ENCODE results near the gene VPS4A.

- TF ChIP-seq, protein P1, sequence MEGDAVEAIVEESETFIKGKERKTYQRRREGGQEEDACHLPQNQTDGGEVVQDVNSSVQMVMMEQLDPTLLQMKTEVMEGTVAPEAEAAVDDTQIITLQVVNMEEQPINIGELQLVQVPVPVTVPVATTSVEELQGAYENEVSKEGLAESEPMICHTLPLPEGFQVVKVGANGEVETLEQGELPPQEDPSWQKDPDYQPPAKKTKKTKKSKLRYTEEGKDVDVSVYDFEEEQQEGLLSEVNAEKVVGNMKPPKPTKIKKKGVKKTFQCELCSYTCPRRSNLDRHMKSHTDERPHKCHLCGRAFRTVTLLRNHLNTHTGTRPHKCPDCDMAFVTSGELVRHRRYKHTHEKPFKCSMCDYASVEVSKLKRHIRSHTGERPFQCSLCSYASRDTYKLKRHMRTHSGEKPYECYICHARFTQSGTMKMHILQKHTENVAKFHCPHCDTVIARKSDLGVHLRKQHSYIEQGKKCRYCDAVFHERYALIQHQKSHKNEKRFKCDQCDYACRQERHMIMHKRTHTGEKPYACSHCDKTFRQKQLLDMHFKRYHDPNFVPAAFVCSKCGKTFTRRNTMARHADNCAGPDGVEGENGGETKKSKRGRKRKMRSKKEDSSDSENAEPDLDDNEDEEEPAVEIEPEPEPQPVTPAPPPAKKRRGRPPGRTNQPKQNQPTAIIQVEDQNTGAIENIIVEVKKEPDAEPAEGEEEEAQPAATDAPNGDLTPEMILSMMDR (IDR thresholded peaks at IDR 0.05) = no peak
- TF ChIP-seq POLR2A (IDR thresholded peaks at IDR 0.05) = no peak
Observed at GRCh38 chr16:69302301-69302700, 8.8 kb upstream of the VPS4A start.
